Diencephalon (tissue), 1 donor: ENCODE data around the gene GJB2. TPM values are rescaled to one million over a fixed set of nuclear protein-coding genes. Genes with fewer than 3 reads are reported as not detected.

Source experiments
- total RNA-seq: library from RNA; depleted of rRNA; stranded (reverse); fragments of >200 nt; gene quantifications from one replicate; pipeline ENCODE4 v1.2.3, GENCODE V29; 2014

Gene GJB2
- total RNA-seq: 4.2 TPM

GRCh38 chr13:20192836-20193161 is at the start of gene GJB2:
Gene GJB2 (minus strand): TSS chr13:20192938. CDS start chr13:20189581, 3,357 bp downstream.

GRCh38 chr13:20231839-20232555 is 39.3 kb upstream of the GJB2 start, which contains the start of gene GJB6:
Gene GJB6 (minus strand): TSS chr13:20232319. CDS start chr13:20223480, 8,839 bp downstream.

DNA sequence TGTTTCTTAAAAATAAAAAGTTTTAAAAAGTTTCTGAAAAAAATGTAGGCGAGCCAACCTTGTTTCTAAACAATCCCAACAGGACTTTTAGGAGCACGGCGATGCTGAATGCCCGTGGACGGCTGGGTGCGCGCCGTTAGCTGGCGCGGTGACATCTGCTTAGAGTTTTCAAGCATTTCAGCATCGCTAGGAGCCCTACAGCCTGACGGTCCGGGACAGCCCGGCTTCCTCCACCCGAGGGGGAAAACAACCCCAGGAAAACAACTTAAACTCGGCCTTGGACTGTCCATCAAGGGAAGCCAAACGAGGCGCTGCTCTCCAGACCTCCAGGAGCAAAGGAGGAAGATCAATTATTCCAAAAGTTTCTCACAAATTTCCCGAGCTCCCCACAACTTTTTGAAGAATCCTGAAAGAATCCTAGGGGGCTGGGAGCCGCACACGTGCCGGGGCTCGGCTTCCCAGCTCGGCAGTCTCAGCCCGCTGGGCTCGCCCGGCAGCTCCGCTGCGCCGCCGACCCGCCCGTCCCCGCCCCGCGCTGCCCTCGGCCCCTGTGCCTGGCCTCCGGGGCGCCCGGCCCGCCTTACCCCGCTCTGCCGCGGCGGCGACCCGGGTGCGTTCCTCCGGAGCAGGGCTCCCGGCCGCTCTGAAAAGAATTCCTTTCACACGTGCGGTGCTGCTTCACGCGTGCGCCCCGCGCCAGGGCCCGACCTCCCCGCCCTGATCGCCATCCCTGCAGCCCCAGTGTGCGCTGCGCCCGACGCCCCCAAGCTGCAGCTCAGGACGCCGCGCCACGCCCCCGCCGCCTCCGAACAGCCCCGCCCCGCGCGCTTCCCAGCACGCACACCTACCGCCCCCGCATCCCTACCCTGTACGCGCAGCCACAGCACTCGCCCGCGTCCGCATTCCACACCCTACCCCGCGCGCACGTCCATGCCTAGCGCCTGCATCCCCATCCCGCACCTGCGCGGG is 32.1 kb downstream of the GJB2 start, which contains the start of gene GJA3:
GJA3 (minus strand) TSS at position 747 of the 969 bp plus-strand sequence. CDS start 17,764 bp downstream, outside the sequence.

Other genes starting within 250 kb of the GJB2 start
- gene ZMYM2, start 234.2 kb downstream of the GJB2 start, total RNA-seq: 141 TPM
- not detected for gene GJA3, start 31.9 kb downstream of the GJB2 start, total RNA-seq
- gene GJB6, start 39.4 kb upstream of the GJB2 start, total RNA-seq: 10.6 TPM